GM20000 (cell line): ENCODE results near the gene RNF138.

Experiments
- DNase-seq: peaks from one replicate; pipeline ENCODE4 v3.0.0; 2012; ENCODE audit warnings: low spot score
- TF ChIP-seq, protein P1 (sequence below): IDR thresholded peaks from 2 replicates; pipeline ENCODE4 v1.5.1; 2012; ENCODE audit warnings: mild to moderate bottlenecking, control low read depth; ENCODE audit errors: extremely low read depth, missing control alignments

RNF138 gene

DNA sequence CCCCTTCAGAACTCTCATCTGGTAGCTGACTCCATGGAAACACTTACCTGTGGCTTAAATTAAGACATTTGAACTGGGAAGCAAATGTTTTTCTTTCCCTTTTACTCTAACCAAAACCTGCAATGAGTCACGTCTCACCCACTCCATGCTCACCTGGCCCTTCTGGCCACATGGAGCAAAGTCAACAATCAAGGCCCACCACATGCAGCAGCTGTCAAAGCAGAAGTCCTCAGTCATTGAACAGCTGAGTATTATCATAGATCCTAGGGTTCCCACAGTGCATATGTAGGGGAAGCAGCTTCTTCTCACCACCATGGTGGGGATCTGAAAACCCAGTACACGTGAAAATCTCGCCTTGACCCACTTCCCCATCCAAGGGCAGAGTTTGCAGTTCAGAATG lies 85.9 kb downstream of the RNF138 start:
- no peak for DNase-seq
- TF ChIP-seq, protein P1, sequence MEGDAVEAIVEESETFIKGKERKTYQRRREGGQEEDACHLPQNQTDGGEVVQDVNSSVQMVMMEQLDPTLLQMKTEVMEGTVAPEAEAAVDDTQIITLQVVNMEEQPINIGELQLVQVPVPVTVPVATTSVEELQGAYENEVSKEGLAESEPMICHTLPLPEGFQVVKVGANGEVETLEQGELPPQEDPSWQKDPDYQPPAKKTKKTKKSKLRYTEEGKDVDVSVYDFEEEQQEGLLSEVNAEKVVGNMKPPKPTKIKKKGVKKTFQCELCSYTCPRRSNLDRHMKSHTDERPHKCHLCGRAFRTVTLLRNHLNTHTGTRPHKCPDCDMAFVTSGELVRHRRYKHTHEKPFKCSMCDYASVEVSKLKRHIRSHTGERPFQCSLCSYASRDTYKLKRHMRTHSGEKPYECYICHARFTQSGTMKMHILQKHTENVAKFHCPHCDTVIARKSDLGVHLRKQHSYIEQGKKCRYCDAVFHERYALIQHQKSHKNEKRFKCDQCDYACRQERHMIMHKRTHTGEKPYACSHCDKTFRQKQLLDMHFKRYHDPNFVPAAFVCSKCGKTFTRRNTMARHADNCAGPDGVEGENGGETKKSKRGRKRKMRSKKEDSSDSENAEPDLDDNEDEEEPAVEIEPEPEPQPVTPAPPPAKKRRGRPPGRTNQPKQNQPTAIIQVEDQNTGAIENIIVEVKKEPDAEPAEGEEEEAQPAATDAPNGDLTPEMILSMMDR: no peak
